ENCODE measurements around the gene USF2.

- no peak for TF ChIP-seq POLR2AphosphoS5 (IDR thresholded peaks at IDR 0.05; ENCODE audit: low read depth, low read length)
- TF ChIP-seq TAF1 (IDR thresholded peaks at IDR 0.05; ENCODE audit: borderline replicate concordance, low read depth, low read length) = no peak
Observed at GRCh38 chr19:35287713-35288112, 19.0 kb downstream of the USF2 start.
